Endothelial cell of umbilical vein (primary cell): ENCODE data around the gene TXNDC12.

Experiments used
- EZH2 ChIP-seq: IDR thresholded peaks from 2 replicates; pipeline ENCODE4 v1.6.1; 2012; ENCODE audit warnings: borderline replicate concordance, low read depth, mild to moderate bottlenecking, moderate library complexity, low read length, inconsistent platforms; ENCODE audit not compliant: severe bottlenecking
- JUN ChIP-seq: IDR thresholded peaks from 2 replicates; pipeline ENCODE4 v1.6.1; 2011; ENCODE audit warnings: borderline replicate concordance, low read depth; ENCODE audit not compliant: insufficient read length, insufficient read depth
- POLR2A ChIP-seq: IDR thresholded peaks from 2 replicates; pipeline ENCODE4 v1.6.1; 2012; ENCODE audit warnings: low read depth, mild to moderate bottlenecking, control low read depth, low read length
- TF ChIP-seq, protein P1 (sequence below), 2 donors: IDR thresholded peaks; 1 replicate in 1 of 2; 2 replicates in 1 of 2; pipeline ENCODE4 v1.5.1; 2011; ENCODE audit warnings: low read length in 2 of 2, mild to moderate bottlenecking in 2 of 2, moderate library complexity in 2 of 2, control low read depth in 1 of 2, inconsistent platforms in 1 of 2, low read depth in 1 of 2; ENCODE audit not compliant: insufficient read depth in 1 of 2; ENCODE audit errors: extremely low read depth in 1 of 2

GRCh38 chr1:52102336-52103013 is 47.5 kb upstream of the TXNDC12 start:
- TF ChIP-seq, protein P1, sequence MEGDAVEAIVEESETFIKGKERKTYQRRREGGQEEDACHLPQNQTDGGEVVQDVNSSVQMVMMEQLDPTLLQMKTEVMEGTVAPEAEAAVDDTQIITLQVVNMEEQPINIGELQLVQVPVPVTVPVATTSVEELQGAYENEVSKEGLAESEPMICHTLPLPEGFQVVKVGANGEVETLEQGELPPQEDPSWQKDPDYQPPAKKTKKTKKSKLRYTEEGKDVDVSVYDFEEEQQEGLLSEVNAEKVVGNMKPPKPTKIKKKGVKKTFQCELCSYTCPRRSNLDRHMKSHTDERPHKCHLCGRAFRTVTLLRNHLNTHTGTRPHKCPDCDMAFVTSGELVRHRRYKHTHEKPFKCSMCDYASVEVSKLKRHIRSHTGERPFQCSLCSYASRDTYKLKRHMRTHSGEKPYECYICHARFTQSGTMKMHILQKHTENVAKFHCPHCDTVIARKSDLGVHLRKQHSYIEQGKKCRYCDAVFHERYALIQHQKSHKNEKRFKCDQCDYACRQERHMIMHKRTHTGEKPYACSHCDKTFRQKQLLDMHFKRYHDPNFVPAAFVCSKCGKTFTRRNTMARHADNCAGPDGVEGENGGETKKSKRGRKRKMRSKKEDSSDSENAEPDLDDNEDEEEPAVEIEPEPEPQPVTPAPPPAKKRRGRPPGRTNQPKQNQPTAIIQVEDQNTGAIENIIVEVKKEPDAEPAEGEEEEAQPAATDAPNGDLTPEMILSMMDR (IDR thresholded peaks at IDR 0.05; ENCODE audit: extremely low read depth in 1 of 2, insufficient read depth in 1 of 2, low read depth in 1 of 2, low read length in 2 of 2), result no peak
- TF ChIP-seq JUN, result no peak
- no peak for TF ChIP-seq EZH2
- TF ChIP-seq POLR2A, result no peak
